ENCODE results near the gene ATP6V1A.
A peak's percentile ranks its signal among the peaks of the same experiment; 100 is the strongest.
"Not testable (repeated sequence)": the region's sequence is repeated elsewhere in the genome, so short reads cannot be mapped to it uniquely, and the experiment has no call there.

Gene ATP6V1A

DNA sequence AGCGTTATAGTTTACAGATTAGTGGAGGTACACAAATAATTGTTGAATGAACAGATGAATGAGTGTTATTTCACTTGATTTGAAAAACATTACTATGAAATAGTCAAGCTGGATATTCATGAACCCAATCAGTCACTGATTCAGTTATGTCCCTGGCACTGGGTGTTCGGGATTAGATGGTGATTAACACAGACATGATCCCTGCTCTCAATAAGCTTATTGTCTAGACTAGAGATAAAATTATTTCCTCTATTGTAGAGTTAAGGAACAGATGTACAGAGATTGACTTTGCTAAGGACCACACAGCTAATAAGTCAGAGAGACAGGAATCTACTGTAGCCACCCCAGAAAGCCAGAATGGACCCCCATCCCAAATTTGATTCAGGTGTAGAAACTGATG, 92.7 kb downstream of the ATP6V1A start:
- TF ChIP-seq, protein P1, sequence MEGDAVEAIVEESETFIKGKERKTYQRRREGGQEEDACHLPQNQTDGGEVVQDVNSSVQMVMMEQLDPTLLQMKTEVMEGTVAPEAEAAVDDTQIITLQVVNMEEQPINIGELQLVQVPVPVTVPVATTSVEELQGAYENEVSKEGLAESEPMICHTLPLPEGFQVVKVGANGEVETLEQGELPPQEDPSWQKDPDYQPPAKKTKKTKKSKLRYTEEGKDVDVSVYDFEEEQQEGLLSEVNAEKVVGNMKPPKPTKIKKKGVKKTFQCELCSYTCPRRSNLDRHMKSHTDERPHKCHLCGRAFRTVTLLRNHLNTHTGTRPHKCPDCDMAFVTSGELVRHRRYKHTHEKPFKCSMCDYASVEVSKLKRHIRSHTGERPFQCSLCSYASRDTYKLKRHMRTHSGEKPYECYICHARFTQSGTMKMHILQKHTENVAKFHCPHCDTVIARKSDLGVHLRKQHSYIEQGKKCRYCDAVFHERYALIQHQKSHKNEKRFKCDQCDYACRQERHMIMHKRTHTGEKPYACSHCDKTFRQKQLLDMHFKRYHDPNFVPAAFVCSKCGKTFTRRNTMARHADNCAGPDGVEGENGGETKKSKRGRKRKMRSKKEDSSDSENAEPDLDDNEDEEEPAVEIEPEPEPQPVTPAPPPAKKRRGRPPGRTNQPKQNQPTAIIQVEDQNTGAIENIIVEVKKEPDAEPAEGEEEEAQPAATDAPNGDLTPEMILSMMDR (IDR thresholded peaks at IDR 0.05; ENCODE audit: extremely low read depth, insufficient read depth, missing control alignments), result no peak
- in situ Hi-C loops (cut with MboI; ENCODE audit: low pct_unique_long_range_greater_than_20kb, low sequenced_read_pairs, unreplicated experiment), result no loop called here
- DNase-seq (ENCODE audit: low spot score), result no peak

DNA sequence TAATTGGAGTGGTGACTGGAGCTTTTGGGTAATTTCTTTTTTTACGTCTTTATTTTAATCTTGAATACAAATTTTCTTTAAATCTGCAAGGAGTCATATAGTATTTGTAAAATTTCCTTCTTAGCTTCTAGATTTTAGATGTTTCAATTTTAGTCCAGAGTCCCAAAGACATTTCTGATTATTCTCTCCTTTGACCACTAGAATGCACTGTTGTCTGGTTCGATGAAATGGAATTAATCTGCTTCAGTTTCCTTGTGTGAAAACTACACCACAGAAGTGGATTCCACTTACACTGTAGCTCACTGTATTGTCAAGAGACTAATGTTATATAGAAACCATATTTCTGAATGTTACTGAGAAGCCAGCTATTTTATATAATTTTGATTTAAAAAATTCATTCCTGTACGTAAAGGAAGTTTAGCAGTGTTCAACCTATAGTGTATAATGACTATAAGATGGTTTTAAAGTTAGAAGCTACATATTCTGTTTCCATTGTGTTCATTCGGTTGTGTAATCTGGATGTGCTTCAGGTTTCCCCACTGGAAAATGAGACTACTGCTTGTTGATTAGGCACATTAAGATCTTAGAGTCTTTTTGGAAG, 97.9 kb downstream of the ATP6V1A start:
- TF ChIP-seq, protein P1 (IDR thresholded peaks at IDR 0.05; ENCODE audit: extremely low read depth, insufficient read depth, missing control alignments), result peak; percentile 64
- peak; percentile 61 for DNase-seq (ENCODE audit: low spot score)
- in situ Hi-C loops (cut with MboI; ENCODE audit: low pct_unique_long_range_greater_than_20kb, low sequenced_read_pairs, unreplicated experiment), result no loop called here

DNA sequence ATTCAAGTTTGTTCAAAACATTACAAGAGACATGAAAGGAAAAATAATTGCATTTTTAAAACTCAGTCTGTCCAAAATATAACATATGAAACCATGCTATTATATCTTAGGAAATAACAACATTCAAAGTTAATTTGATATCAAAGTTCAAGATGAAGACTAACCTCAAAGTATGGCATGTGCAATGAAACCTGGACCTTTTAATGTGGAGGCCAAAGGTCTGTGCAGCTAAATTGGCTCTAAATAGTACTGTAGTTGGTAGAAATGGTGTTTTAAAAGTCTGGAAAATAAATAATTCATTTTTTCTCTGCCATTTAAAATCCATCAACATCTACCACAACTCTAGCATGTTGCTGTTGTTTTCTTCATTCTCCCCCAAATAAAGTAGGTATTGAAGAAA, 100.4 kb downstream of the ATP6V1A start:
- TF ChIP-seq, protein P1 (IDR thresholded peaks at IDR 0.05; ENCODE audit: extremely low read depth, insufficient read depth, missing control alignments), result no peak
- no peak for DNase-seq (ENCODE audit: low spot score)
- in situ Hi-C loops (cut with MboI; ENCODE audit: low pct_unique_long_range_greater_than_20kb, low sequenced_read_pairs, unreplicated experiment), result no loop called here

DNA sequence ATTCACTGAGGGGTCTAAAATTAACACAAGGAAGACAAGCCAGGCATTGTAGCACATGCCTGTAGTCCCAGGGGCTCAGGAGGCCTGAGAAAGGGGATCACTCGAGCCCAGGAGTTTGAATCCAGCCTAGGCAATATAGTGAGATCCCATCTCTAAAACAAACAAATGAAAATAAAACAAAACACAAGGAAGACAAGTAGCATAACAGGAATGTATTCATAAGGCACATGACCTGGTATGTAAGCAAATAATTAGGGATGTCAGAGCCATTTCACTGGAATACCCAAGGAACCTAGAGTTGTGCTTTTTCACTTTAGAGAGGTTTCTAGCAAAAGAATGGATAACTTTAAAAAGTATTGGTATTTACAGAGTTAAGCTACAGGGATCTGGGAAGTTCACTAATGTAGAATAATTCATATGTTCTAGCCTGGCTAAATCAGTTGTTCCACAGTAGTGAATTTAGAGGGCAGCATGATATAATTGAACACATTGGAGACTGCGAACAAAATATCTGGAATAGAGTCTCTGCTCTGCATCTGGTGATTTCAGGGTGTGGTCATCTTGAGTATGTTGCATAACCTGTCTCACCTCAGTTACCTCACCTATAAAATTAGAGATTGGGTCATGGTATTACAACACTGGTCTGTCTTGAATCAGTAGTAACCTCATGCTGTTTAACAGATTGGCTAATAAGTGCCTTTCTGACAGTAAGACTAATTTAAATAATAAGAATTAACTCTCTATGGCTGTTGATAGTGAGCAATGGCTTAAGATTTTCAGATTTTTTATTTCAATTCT, 101.0 kb downstream of the ATP6V1A start:
- in situ Hi-C loops (cut with MboI; ENCODE audit: low pct_unique_long_range_greater_than_20kb, low sequenced_read_pairs, unreplicated experiment), result no loop called here
- no peak for DNase-seq (ENCODE audit: low spot score)
- TF ChIP-seq, protein P1 (IDR thresholded peaks at IDR 0.05; ENCODE audit: extremely low read depth, insufficient read depth, missing control alignments), result no peak

DNA sequence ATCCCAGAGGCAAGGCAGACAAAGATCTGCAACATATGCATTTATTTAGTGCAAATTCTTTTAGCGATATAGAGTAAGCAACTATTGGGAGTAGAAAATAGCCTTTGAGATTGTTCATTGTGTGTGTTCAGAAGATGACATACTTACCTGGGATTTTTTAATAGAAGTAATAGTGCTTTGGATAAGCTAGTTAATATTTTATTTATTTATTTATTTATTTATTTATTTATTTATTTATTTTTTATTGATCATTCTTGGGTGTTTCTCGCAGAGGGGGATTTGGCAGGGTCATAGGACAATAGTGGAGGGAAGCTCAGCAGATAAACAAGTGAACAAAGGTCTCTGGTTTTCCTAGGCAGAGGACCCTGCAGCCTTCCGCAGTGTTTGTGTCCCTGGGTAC, 102.2 kb downstream of the ATP6V1A start:
- in situ Hi-C loops (cut with MboI; ENCODE audit: low pct_unique_long_range_greater_than_20kb, low sequenced_read_pairs, unreplicated experiment); DNase-seq (ENCODE audit: low spot score): not testable (repeated sequence)

DNA sequence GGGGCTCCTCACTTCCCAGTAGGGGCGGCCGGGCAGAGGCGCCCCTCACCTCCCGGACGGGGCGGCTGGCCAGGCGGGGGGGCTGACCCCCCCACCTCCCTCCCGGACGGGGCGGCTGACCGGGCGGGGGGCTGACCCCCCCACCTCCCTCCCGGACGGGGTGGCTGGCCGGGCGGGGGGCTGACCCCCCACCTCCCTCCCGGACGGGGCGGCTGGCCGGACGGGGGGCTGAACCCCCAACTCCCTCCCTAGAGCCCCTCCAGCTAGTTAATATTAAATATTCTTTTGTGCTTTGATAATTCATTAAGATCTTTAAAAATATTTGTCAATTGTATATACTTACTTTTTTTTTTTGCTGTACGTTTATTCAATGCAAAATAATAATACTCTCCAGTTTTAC, 103.0 kb downstream of the ATP6V1A start:
- DNase-seq (ENCODE audit: low spot score); in situ Hi-C loops (cut with MboI; ENCODE audit: low pct_unique_long_range_greater_than_20kb, low sequenced_read_pairs, unreplicated experiment): not testable (repeated sequence)

DNA sequence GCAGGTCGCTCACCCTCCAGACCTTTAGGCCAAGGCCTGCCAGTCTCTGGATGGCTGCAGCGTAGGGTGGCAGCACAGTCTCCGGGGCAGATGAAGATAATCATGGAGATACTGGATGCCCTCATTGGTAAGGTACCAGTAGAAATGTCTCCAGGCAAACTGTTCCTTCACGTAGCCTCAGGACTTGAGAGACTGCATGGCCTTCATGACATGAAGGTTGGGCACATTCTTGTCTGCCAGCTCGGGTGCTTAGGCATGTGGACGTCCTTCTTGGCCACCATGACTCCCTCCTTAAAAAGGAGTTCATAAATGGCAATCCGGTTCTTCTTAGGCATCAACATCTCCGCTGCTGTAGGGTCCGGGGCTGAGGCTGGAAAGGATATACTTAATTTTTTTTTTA, 103.6 kb downstream of the ATP6V1A start:
- DNase-seq (ENCODE audit: low spot score); in situ Hi-C loops (cut with MboI; ENCODE audit: low pct_unique_long_range_greater_than_20kb, low sequenced_read_pairs, unreplicated experiment): not testable (repeated sequence)

DNA sequence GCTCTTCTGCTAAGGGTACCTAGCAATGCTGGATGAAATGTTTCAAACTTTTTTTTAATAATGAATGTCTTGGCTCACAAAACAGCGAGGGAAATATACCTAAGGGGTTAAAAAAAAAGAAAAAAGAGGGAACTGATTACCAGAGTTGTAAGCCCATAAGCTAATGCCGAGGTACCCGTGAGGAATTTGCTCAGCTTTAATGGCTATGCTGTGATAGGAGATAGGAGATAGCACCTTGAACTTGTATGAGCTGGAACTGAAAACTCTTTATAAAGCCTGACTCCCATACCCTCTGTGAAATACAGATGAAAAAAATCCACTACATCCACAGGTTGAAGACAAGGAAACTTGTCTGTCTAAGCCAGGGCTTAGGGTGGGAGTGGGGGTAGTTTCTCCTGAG, 105.7 kb downstream of the ATP6V1A start:
- TF ChIP-seq, protein P1 (IDR thresholded peaks at IDR 0.05; ENCODE audit: extremely low read depth, insufficient read depth, missing control alignments), result no peak
- in situ Hi-C loops (cut with MboI; ENCODE audit: low pct_unique_long_range_greater_than_20kb, low sequenced_read_pairs, unreplicated experiment), result no loop called here
- no peak for DNase-seq (ENCODE audit: low spot score)
